NCI-H345 treated with DMSO at 0.1 percent for 48 hours (cell line): ENCODE measurements around the gene ZIC4.

Source experiments
- DNase-seq: peaks from one replicate; lab custom pipeline; 2025; ENCODE audit not compliant: unreplicated experiment; lab: John Stamatoyannopoulos, UW

The ZIC4 gene

DNA sequence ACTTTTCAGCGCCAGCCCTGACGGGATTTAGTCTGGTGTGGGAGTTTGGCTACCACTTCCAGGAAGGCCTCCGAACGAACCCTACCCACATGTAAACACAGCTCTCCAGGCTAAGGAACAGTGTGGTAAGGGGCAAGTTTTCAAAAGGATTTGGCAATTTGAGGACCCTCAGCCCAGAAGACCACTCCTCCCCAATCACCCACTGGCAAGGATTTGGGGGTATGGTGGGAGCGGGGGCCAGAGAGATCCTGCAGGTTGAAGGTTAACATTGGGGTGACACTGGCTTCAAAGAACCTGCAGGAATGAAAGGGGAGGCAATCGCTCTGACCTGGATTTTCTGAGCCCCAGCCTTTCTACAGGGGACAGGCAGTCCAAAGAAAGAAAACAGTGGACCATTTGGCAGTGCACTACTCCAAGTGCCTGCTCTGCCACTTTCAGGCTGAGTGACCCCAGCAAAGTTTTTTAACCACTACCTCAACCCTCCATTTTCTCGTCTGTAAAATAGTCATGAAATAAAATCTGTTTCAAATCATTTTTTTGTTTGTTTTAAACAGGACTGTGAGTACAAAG is 34.5 kb downstream of the ZIC4 start:
- DNase-seq = no peak

- DNase-seq = no peak
These were observed 35.2 kb downstream of the ZIC4 start for GRCh38 chr3:147371140-147371539.

- no peak for DNase-seq
These were observed 36.0 kb downstream of the ZIC4 start for GRCh38 chr3:147370349-147370748.

DNA sequence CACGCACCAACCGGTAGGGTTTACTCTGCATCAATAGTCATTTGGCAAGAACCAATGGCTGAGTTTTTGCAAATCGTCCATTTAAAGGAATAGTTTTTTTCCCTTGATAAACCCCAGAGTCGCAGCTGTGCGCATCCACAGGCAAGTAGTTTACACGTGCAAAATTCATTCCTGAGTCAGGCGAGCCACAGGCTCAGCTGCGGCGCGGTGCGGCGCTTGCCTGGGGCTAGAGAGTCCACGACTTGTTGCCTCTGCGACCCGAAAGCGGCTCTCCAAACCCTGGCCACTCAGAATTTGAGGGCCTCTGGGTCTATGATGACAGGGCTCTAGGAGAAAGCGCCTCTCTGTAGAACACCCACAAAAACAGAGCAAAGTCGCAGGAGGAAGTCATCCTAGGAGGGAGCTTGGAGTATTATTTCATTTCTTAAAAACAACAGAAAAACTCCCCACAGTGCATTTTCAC is 36.7 kb downstream of the ZIC4 start:
- DNase-seq = no peak

- no peak for DNase-seq
These were observed 37.1 kb downstream of the ZIC4 start for GRCh38 chr3:147369231-147369630.

DNA sequence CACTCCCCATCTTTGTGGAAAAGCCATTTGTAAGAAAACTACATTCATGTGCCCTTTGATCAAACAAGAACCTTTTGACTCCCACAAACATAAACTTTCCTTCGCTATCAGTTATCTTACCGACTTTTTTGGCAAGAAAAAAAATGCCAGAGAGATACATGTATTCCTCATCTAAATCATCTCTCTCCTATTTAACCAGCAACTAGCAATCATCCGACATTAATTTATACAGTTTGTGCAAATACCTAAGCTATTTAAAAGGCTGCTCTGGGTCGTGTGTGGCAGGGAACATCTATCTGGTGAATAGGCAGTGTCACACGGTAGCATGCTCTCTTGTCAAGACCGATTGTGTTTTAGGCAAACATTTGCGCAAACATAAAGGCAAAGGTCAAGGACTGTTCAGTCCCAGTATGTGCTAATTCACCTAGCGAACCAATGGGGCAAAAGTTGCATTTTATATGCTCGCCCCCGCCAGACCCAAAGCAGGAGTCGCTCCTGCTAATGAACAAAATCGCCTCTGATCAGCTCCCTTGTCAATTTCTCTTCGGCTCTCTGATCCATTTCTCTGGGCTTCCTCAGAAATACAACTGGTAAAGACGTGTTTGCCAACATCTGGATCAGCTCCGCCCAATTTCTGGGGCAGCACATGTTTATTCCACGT is 37.7 kb downstream of the ZIC4 start:
- no peak for DNase-seq

GRCh38 chr3:147368151-147368550 is 38.2 kb downstream of the ZIC4 start:
- DNase-seq = no peak

DNA sequence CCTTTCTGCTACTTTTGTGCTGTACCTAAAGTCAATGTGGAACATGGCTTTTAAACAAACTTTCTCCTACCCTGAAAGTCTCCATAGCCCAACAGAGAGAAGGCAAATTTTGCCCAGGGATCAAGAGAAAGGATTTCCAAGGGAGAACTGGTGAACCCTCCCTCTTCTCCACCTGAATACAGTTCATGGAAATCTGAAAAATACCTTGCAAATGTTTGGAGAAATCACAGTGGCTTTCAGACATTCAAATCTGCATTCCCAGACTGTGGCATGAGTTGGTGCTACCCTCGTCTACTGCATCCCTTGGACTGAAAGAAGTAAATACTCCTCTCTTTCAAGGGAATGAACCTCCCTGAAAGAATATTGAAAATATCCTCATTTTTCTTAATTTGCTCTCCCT is 38.7 kb downstream of the ZIC4 start:
- DNase-seq = no peak

GRCh38 chr3:147365196-147366115 is 40.9 kb downstream of the ZIC4 start:
- DNase-seq = no peak

GRCh38 chr3:147364771-147365170 is 41.6 kb downstream of the ZIC4 start:
- no peak for DNase-seq

- no peak for DNase-seq
These were observed 44.6 kb downstream of the ZIC4 start for GRCh38 chr3:147361454-147362420.

DNA sequence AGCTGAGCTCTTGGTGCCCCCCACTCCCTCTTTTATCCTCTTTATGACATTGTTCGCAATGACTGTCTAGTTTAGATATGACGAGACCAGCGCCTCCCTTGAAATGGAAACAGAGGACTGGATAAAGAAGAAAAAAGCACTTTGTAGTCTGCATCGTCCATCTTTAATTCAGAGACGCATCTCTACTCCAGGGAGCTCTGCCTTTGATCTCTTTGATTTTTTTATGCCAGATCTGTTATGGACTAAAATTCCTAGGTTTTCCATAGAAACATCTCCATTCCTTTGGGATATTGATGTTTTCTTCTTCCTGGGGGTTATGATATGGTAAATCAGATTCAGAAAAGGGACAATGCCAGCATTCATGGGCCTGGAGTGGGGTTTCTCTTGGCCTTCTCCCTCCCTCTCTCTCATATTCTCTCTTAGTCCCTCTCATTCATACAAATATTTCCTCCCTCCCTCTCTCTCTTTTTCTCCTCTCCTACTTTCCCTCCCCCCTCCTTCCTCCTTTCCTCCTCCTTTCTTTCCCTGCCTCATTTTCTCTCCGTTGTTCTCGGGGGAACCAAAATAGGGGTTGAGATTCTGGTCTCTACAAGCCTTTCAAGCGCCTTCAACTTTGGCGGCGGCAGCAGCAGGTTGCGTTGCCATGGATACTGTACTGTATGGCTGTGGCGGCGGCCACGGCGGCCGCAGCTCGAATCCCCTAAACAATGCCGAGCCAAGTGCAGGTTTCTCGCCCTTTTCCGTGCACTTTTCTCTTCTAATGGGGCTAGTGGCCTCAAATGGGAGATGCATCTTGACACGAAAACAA is 45.5 kb downstream of the ZIC4 start:
- no peak for DNase-seq

DNA sequence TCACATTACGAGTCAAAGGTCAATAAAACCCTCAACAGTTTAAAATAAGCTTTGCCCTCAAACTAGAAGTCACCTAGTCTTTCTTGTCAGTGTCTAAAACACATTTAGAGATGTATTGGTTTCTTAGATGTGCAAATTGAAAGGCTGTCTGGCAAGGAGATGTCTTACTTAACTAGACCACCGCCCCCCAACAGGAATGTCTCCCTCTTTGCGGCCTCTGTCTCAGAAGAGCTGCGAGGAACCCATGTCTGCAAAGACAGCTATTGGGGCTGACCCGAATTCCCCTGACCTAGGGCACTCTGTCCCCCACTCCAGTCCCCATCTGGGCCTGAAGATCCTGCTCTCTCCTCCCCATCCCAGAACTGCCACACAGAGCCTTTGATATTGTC is 46.3 kb downstream of the ZIC4 start:
- no peak for DNase-seq

DNA sequence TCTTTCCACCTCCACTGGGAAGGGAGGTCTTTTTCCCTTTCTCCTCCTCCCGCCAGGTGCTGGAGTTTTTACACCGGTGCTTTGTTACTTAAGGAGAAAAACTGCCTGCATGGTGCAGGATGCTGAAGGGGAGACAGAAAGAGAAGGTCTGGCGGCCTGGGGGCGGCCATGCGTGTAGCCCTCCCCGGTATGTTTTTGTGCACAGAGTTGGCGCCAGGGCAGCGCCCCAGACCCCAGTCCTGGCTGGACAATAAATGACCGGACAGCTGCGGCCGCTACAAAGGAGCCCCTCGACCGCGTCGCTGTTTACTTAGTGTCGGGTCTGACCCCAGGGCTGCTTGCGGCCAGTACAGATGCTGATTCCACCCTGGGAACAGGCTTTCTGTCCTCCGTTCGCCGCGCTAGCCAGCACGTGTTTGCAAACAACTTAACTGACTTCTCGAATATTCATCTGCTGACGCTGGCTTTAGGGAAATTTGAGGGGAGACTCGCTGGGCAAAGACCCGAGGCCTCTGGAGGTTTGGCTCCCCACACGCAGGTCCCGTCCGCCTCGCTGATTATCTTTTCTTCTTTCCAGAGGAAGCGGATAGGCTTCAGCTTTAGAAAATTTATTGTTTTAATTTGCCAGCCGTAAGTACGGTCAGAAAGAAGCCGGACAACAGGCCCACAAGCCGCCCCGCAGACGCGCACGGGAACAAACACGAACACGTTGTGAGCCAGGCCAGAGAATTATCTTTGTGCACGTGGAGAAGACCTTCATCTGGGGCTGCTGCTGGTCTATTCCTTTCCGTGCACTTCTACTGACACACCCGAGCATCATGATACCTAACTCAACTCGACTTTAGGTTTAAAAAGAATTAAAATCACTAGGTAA is 46.9 kb downstream of the ZIC4 start:
- DNase-seq = no peak

DNA sequence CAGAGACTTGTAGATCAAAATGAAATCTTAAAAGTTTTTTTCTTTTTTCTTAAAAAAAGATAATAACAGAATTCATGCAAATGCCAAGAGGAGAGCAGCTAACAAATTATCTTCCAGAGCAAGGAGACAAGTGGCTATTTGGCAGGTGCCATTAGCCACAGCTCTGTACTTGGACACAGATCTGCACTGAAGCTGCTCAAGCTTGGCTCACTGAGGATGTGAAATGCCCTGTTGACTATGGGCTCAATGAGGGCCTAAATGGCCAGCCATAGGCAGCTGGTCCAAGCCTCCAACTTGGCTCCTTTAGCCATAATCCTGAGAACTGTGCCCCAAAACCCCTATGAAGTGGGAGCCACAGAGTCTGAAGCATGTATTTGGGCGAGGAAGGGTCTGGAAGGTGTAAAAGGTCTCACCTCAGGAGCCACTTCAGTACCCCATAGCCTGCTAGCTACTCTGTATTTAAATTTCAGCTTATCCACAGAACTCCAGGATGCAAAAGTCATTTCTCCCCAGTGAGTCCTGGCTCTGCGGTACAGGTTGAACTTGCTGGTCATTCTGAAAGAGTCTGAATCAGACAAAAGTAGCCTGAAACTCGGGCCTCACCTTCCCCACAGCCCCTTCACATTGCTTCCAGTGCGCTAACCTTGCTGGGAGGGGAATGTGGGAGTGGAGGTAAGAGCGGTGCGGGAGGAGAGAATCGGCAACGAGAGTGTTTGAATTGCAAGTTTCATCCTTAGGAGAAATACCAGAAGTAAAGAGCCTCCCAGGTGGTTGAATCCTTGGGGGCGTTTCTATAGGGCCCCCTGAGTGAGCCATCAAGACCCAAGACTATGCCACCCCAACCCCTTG is 48.0 kb downstream of the ZIC4 start:
- DNase-seq = no peak

DNA sequence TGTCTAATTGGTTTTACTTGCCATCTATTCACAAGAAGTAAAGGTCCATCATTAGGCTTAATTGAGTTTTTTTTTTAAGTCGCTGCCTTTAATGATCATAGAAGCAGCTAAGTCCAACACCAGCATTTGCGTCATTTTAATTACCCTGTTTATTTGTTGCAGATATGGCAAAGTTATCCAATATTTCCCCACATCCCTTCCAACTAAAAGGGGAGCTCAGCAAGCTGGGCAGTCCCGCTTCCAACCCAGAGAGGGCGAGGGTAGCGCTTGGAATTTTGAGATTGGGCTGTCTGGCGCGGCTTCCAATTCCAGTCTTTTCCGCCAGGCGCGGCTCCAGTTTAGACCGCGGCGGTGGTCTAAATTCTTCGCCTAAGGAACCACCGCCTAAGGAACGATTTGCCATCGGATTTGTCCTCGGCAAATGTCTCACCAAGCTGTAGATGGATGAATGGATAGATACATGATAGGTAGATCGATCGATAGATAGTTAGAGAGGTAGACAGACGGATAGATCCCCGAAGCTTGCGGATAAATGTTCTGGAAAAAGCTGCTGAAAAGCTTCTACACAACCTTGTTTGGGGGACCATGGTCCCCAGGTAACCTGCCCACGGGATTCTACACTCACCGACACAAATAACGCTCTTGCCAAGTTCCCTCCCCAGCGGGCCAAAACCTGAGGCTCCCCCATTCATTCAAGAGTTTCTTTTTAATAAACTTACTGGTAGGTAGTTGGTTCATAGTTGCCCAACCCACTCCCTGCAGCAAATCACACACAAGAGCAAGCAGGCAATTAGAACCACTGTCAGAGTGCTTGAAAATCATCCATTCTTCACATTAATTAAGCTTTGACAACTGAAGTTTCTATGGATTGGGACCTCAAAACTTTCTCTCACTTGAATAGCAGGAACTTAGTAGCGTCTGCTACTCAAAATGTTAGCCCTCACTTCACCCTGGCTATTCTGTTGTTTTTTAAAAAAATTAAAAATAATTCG is 49.1 kb downstream of the ZIC4 start:
- DNase-seq = no peak
